ENCODE measurements around the gene TMEM213.

DNA sequence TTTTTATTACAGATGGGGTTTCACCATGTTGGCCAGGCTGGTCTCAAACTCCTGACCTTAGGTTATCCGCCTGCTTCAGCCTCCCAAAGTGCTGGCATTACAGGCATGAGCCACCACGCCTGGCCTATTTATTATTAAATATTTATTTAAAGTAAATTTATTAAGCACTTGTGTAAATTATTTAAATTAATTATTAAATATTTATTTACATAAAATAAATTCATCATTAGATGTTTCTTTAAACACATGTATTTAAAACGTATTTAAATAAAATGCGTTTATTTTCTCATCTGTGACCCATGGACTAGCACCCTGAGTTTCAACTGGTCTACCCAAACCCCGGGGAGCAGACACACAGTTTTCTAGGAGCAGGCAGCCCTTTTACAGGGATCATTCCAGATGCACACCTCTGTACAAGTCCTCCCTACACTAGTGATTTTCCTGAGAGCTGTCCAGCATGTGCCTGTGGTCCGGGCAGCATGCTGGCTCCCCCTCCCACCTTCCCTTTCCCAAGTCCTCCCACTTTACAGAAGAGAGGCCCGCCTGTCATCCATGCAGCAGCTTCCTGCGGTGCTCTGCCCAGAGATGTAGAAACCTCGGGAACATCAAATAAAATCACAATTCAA is 89.4 kb downstream of the TMEM213 start:
- no peak for TF ChIP-seq POLR2A (IDR thresholded peaks at IDR 0.05)
- TF ChIP-seq, protein P1, sequence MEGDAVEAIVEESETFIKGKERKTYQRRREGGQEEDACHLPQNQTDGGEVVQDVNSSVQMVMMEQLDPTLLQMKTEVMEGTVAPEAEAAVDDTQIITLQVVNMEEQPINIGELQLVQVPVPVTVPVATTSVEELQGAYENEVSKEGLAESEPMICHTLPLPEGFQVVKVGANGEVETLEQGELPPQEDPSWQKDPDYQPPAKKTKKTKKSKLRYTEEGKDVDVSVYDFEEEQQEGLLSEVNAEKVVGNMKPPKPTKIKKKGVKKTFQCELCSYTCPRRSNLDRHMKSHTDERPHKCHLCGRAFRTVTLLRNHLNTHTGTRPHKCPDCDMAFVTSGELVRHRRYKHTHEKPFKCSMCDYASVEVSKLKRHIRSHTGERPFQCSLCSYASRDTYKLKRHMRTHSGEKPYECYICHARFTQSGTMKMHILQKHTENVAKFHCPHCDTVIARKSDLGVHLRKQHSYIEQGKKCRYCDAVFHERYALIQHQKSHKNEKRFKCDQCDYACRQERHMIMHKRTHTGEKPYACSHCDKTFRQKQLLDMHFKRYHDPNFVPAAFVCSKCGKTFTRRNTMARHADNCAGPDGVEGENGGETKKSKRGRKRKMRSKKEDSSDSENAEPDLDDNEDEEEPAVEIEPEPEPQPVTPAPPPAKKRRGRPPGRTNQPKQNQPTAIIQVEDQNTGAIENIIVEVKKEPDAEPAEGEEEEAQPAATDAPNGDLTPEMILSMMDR (IDR thresholded peaks at IDR 0.05): no peak
- TF ChIP-seq POLR2AphosphoS5 (IDR thresholded peaks at IDR 0.05): no peak
- TF ChIP-seq EP300 (IDR thresholded peaks at IDR 0.05): no peak

Data from upper lobe of left lung (tissue), 4 donors.